SK-N-SH treated with all-trans-retinoic acid at 6 μM for 48 hours (cell line): ENCODE data around the gene REV3L.

Experiments used
- ATAC-seq: fragments of 200-7000 bp; cut with Tn5 transposase; 3 replicates; pipeline ENCODE4 v1.9.1; 2020; ENCODE audit warnings: mild to moderate bottlenecking, moderate library complexity
- ARNTL ChIP-seq: fragments of 450-650 bp; formaldehyde crosslinking; IDR thresholded peaks from 2 replicates; pipeline ENCODE4 v1.5.0; 2020; ENCODE audit warnings: low read depth, mild to moderate bottlenecking, moderate library complexity, borderline replicate concordance
- BACH2 ChIP-seq: fragments of 250-450 bp; sonication (Bioruptor Pico); IDR thresholded peaks from 2 replicates; pipeline ENCODE4 v1.9.0; 2021; ENCODE audit warnings: mild to moderate bottlenecking, borderline replicate concordance
- CREB5 ChIP-seq: fragments of 250-450 bp; sonication (Bioruptor Pico); IDR thresholded peaks from 2 replicates; pipeline ENCODE4 v1.5.1; 2020; ENCODE audit warnings: low read depth, mild to moderate bottlenecking, moderate library complexity
- ESRRG ChIP-seq: fragments of 250-450 bp; sonication (Bioruptor Pico); IDR thresholded peaks from 2 replicates; pipeline ENCODE4 v1.6.1; 2021; ENCODE audit warnings: mild to moderate bottlenecking
- GLIS3 ChIP-seq: fragments of 250-450 bp; sonication (Bioruptor Pico); IDR thresholded peaks from 2 replicates; pipeline ENCODE4 v1.5.0; 2020; ENCODE audit warnings: mild to moderate bottlenecking, moderate library complexity
- ISL1 ChIP-seq: fragments of 250-450 bp; sonication (Bioruptor Pico); IDR thresholded peaks from 2 replicates; pipeline ENCODE4 v2.1.2; 2022; ENCODE audit warnings: mild to moderate bottlenecking, moderate library complexity
- OSR1 ChIP-seq: fragments of 250-450 bp; sonication (Bioruptor Pico); IDR thresholded peaks from 2 replicates; pipeline ENCODE4 v1.8.0; 2022; ENCODE audit warnings: moderate library complexity, mild to moderate bottlenecking, inconsistent platforms
- PATZ1 ChIP-seq: fragments of 250-450 bp; sonication (Bioruptor Pico); IDR thresholded peaks from 2 replicates; pipeline ENCODE4 v1.8.0; 2020; ENCODE audit warnings: mild to moderate bottlenecking, moderate library complexity, borderline replicate concordance
- PPARA ChIP-seq: fragments of 250-450 bp; sonication (Bioruptor Pico); IDR thresholded peaks from 2 replicates; pipeline ENCODE4 v1.5.0; 2020; ENCODE audit warnings: mild to moderate bottlenecking, borderline replicate concordance
- RARB ChIP-seq: fragments of 250-450 bp; sonication (Bioruptor Pico); IDR thresholded peaks from 2 replicates; pipeline ENCODE4 v1.8.0; 2021; ENCODE audit warnings: mild to moderate bottlenecking, moderate library complexity
- SNAI2 ChIP-seq: fragments of 250-450 bp; sonication (Bioruptor Pico); IDR thresholded peaks from 2 replicates; pipeline ENCODE4 v1.5.0; 2020; ENCODE audit warnings: mild to moderate bottlenecking, moderate library complexity
- TCF4 ChIP-seq: fragments of 250-450 bp; sonication (Bioruptor Pico); IDR thresholded peaks from 2 replicates; pipeline ENCODE4 v1.8.0; 2021; ENCODE audit warnings: mild to moderate bottlenecking, moderate library complexity, borderline replicate concordance
- TOX ChIP-seq: fragments of 250-450 bp; sonication (Bioruptor Pico); IDR thresholded peaks from 2 replicates; pipeline ENCODE4 v1.8.0; 2021; ENCODE audit warnings: mild to moderate bottlenecking, moderate library complexity, borderline replicate concordance
- ZC3H10 ChIP-seq: fragments of 250-450 bp; sonication (Bioruptor Pico); IDR thresholded peaks from 2 replicates; pipeline ENCODE4 v1.5.1; 2021; ENCODE audit warnings: mild to moderate bottlenecking, moderate library complexity
- ZFP3 ChIP-seq: fragments of 250-450 bp; sonication (Bioruptor Pico); IDR thresholded peaks from 2 replicates; pipeline ENCODE4 v1.5.0; 2020; ENCODE audit warnings: mild to moderate bottlenecking, moderate library complexity
- ZFP30 ChIP-seq: fragments of 450-650 bp; formaldehyde crosslinking; IDR thresholded peaks from 2 replicates; pipeline ENCODE4 v1.5.0; 2022; ENCODE audit warnings: mild to moderate bottlenecking, moderate library complexity
- ZNF565 ChIP-seq: fragments of 450-650 bp; formaldehyde crosslinking; conservative IDR thresholded peaks from 2 replicates; pipeline ENCODE4 v1.5.0; 2020; ENCODE audit warnings: low read depth, mild to moderate bottlenecking, moderate library complexity
- ZNF70 ChIP-seq: fragments of 450-650 bp; formaldehyde crosslinking; IDR thresholded peaks from 2 replicates; pipeline ENCODE4 v1.5.0; 2020; ENCODE audit warnings: mild to moderate bottlenecking, moderate library complexity
- ZNF8 ChIP-seq: fragments of 450-650 bp; formaldehyde crosslinking; IDR thresholded peaks from 2 replicates; pipeline ENCODE4 v1.5.0; 2020; ENCODE audit warnings: mild to moderate bottlenecking, moderate library complexity
- TF ChIP-seq, protein P1 (sequence below): fragments of 250-450 bp; sonication (Bioruptor Pico); IDR thresholded peaks from 2 replicates; pipeline ENCODE4 v1.8.0; 2021; ENCODE audit warnings: low read depth, mild to moderate bottlenecking, moderate library complexity, borderline replicate concordance

The REV3L gene

DNA sequence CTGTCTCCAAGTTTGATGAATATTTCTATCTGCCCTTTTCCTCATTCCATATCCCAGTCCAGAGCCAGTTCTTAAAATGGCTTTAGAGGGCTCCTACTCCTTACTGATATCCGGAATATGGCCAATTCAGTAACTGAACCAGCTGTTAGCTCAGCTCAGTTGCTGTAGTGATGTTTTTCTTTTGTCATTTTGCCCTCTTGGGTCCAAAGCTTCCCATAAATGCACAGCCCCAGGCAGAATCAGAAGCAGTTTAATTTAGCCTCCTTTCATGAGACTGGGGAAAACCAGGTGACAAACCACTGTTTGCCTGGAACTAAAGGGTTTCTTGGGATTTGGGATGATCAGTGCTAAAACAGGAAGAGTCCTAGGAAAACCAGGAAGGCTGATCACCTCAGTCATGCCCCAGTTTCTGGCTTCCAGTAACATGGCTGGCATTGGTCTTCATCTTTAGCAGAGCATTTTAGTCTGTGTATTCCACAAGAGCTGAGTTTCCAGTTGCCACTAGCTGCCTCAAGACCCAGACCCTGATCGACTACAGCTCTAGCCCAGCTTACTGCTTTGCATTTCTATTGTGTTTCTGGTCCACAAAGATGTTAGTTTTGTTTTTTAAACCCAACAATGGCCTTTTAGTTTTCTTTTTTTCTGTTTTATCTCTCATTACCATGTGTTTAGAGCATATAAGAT is 40.6 kb upstream of the REV3L start (continued):
- TF ChIP-seq PATZ1 (no peak), PPARA (CRISPR knock-in tag) (no peak), OSR1 (CRISPR knock-in tag) (no peak)
- TF ChIP-seq, protein P1, sequence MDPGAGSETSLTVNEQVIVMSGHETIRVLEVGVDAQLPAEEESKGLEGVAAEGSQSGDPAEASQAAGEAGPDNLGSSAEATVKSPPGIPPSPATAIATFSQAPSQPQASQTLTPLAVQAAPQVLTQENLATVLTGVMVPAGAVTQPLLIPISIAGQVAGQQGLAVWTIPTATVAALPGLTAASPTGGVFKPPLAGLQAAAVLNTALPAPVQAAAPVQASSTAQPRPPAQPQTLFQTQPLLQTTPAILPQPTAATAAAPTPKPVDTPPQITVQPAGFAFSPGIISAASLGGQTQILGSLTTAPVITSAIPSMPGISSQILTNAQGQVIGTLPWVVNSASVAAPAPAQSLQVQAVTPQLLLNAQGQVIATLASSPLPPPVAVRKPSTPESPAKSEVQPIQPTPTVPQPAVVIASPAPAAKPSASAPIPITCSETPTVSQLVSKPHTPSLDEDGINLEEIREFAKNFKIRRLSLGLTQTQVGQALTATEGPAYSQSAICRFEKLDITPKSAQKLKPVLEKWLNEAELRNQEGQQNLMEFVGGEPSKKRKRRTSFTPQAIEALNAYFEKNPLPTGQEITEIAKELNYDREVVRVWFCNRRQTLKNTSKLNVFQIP (CRISPR knock-in tag): no peak

DNA sequence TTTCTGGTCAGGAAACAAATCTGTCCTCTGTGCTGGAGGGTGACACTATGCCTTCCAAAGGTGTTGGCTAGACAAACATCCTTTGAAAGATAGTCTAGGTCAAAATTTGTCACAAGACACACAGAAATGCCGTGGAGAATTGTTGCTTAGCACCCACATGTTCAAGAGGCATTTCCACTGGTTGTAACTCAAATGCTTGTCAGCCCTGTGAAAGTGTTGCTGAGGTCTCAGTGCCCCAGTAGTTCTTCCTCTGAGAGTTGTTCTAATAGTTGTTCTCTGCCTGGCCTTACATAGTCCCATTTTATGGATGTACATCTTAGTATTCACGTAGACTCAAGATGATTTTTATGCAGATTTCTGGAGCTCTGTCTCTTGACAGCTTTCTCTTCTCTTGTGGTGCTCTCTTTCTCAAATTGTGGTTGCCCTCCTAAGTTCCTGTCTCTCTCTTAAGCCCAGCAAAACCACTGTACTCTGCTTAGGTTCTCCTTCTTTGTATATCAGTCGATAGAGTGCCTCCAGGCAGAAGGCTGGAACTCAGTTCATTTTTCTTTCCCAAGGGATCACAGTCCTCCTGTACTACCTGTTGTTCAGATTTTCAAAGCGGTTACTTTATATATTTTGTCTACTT is 39.5 kb upstream of the REV3L start:
- ATAC-seq: no peak
- TF ChIP-seq ZFP3 (CRISPR knock-in tag): no peak
- TF ChIP-seq BACH2: no peak
- TF ChIP-seq ZNF565 (CRISPR knock-in tag): no peak
- TF ChIP-seq ZNF8: no peak
- TF ChIP-seq OSR1 (CRISPR knock-in tag): no peak
- no peak for TF ChIP-seq TCF4 (CRISPR knock-in tag)
- no peak for TF ChIP-seq TOX (CRISPR knock-in tag)

DNA sequence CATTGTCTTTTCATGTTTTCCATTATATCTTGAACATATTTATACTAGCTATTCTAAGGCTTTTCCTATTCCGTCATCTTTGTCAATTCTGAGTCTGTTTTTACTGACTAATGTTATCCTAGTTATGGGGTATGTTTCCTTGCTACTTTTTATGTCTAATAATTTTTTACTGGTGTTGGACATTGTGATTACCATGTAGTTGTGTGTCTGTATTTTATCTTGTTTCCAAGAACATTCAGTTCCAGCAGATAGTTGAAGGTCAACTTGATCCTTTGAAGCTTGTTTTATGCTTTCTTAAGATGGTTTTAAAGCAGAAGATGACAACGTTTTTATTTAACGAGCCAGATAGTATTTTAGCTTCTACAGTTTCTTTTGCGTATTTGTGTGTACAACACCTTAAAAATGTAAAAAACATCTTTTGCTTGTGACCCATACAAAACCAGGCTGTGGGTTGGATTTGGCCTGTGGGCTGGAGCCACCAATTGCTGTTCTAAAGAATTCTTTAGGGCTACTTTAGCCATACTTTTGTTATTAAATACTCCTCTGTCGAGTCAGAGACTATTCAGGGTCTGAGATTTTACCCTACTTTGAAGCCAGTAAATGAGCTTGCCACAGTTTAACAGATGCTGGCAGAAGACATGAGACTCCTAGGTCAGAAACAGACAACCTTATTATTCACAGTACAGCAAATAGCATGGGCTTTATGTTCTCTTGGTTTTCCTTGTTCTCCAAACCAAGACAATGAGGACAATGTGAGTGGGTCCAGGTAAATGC is 38.7 kb upstream of the REV3L start:
- no peak for ATAC-seq
- TF ChIP-seq ESRRG: no peak
- no peak for TF ChIP-seq ZFP3 (CRISPR knock-in tag)
- TF ChIP-seq BACH2: no peak
- TF ChIP-seq ZFP30: no peak
- TF ChIP-seq RARB (CRISPR knock-in tag): no peak
- no peak for TF ChIP-seq PPARA (CRISPR knock-in tag)
- no peak for TF ChIP-seq CREB5
- TF ChIP-seq OSR1 (CRISPR knock-in tag): no peak
- no peak for TF ChIP-seq ISL1 (CRISPR knock-in tag)
- TF ChIP-seq, protein P1 (CRISPR knock-in tag): no peak
- no peak for TF ChIP-seq TOX (CRISPR knock-in tag)
- no peak for TF ChIP-seq ARNTL (CRISPR knock-in tag)
- TF ChIP-seq ZNF565 (CRISPR knock-in tag): no peak
- no peak for TF ChIP-seq TCF4 (CRISPR knock-in tag)

DNA sequence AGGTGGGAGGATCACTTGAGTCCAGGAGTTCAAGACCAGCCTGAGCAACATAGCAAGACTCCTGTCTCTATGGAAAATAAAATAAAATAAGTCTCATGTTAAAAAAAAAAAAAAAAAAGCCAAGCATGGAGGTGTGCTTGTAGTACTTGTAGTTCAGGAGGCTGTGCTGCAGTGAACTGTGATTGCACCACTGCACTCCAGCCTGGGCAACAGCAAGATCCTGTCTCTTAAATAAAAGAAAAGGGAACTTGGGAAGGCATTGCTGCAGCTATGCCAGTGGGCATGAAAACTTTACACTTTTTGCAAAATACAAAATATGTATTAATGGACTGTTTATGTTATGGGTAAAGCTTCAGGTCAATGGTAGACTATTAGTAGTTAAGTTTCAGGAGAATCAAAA is 37.5 kb upstream of the REV3L start:
- ATAC-seq: no peak
- no peak for TF ChIP-seq ARNTL (CRISPR knock-in tag)
- TF ChIP-seq ZFP30: no peak
- TF ChIP-seq CREB5: no peak
- no peak for TF ChIP-seq TCF4 (CRISPR knock-in tag)
- no peak for TF ChIP-seq ESRRG
- no peak for TF ChIP-seq ZNF565 (CRISPR knock-in tag)
- no peak for TF ChIP-seq ZC3H10 (CRISPR knock-in tag)
- TF ChIP-seq PATZ1: no peak
- TF ChIP-seq ZNF8: no peak
- no peak for TF ChIP-seq ZNF70 (CRISPR knock-in tag)
- no peak for TF ChIP-seq ZFP3 (CRISPR knock-in tag)
- TF ChIP-seq GLIS3: no peak
- TF ChIP-seq OSR1 (CRISPR knock-in tag): no peak
- no peak for TF ChIP-seq SNAI2 (CRISPR knock-in tag)
